NOMO-1 treated with dmso at 0.1 percent for 144 hours (cell line): Measurements from ENCODE around the gene PPP2R5A.
A peak's percentile ranks its signal among the peaks of the same experiment; 100 is the strongest.
"Not testable (repeated sequence)": the region's sequence is repeated elsewhere in the genome, so short reads cannot be mapped to it uniquely, and the experiment has no call there.

Experiments
- DNase-seq: peaks from one replicate; lab custom pipeline; 2025; ENCODE audit not compliant: unreplicated experiment; lab: John Stamatoyannopoulos, UW

PPP2R5A gene

DNA sequence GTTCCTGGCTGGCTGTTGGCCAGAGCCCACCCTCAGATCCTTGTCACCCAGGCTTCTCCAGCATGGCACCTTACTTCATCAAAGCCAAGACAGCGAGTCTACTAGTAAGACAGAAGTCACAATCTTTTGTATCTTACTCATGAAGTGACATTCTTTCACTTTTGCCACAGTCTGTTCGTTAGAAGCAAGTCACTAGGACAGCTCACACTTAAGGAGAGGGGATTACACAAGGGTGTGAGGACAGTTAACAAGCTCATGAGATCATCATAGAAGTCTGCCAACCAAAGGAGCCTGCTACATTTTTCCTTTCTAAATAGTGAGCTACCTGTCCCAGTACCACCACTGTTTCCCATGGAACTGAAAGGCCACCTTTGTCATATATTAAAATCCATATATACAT is 68.0 kb downstream of the PPP2R5A start:
- DNase-seq, result no peak

DNA sequence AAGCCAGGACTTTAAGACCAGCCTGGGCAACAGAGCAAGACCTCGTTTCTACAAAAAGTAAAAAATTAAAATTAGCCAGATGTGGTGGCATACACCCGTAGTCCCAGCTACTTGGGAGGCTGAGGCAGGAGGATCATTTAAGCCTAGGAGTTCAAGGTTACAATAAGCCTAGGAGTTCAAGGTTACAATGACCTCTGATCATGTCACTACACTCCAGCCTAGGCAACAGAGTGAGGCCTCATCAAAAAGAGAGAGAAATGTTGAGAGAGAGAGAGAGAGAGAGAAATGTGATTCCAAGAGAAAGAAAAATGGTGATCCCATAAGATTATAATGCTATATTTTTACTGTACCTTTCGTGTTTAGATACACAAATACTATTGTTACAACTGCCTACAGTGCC is 69.3 kb downstream of the PPP2R5A start:
- no peak for DNase-seq

DNA sequence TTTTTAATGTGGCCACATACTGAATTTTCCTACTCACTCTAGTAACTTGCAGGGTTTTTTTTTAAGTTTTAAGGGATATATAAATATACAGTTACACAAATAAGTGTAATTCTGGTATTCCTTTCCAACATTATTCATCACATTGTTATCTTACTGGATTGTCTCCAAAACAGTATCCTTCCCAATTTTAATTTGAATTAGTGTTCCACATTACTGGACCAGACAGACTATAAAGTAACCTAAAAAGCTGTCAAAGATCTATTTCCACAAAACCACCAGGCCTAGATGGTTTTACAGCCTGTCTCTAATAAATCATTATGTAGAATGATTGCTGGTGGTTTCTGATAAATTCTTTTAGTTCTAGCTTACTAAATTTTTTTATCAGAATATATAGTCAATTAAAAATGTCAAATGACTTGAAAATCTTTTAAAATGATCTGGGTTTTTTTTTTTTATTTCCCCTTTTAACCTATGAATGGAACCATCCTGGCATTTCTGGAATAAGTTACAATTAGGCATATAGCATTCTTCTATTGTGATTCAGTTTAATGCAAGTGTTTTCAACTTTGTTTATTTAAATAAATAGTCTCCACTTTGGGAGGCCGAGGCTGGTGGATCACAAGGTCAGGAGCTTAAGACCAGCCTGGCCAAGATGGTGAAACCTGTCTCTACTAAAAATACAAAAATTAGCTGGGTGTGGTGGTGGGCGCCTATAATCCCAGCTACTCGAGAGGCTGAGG is 70.2 kb downstream of the PPP2R5A start:
- no peak for DNase-seq

DNA sequence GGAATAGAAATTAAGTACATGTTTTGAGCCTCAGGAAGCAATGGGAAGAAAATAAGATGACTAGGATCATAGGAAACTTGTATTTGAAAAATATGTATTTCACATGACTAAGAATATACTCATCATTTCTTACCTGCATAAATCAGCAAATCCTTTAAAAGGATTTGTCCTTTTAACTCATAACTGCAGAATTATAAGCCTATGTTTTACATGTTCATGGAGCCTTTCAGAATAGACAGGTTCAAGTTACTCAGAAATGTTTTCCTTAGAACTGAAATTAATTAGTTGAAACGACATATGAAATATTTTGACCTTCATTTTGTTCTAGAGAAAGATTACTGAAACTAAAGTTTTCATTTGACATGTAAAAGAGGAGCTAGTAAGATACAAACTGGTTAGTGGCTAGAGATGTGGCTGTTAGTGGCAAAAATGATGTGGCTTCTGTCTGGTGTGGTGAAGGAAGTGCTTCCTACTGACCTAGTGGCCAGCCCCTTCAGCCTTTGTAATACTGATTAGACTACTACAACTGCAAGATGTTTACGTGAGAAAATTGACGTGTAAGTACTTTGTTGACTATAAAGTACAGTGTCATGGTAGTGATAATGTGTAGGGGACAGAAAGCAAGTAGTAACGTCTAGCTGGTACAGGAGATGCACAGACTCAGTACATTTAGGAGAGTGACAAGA is 74.7 kb downstream of the PPP2R5A start:
- DNase-seq, result no peak

DNA sequence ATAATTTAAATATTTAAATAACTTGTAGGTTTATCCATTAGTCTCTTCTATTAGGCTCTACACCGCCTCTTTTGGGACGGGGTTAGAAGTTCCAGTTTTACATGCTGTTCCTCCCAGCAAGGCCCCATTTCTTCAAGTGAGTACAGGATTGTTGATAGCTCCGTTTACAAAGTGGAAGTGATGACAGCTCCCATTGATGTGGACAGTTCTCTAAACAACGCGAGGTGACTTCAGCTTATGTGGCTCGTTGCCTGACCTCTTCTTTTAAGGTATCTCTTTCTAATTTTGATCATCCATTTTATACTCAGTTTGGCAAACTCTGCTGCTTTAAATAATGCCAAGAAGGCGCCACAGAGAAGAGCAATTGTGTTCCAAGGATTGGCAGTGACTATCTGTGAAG is 79.8 kb downstream of the PPP2R5A start:
- DNase-seq, result no peak

DNA sequence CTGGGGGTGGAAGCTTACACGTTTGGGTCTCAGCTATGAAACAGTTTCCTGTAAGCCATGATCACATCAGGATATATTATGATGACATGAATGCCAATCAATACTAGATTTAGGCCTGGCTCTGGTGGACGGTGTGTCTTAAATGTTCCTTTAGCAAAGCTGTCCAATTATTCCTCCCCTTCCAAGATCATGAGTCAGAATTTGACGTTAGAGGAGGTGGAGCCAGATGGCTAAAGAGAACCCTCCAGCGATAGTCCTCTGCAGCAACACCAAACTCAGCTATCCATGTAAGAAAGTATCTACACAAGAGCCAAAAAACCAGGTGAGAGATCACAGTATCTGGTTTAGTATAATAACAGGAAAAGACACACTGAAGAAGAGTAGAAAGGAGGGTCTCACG is 81.7 kb downstream of the PPP2R5A start:
- DNase-seq, result no peak

DNA sequence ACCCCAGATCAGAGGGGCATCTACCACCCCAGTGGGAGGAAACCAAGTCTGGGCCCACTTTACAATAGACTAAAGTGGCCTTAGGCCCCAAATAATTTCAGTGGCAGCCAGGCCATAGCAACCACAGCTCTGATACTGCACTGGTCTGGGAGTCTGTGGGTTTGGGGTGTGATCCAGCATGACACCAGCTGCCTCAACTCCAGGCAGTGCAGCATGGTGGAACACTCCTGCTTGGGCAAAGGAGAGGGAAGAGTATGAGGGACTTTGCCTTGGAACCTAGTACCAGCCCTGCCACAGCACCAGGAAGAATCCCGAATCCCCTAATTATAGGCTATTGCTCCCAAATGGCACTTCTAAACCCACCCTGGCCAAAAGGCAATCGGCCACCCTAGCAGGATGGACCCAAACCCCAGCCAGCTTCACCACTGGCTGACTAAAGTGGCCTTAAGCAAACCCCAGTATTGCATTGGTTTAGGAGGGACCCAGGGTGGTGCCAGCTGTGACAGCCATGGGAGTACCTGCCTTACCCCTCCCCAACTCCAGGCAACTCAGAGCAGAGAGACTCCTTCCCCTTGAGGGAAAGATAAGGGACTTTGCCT is 82.4 kb downstream of the PPP2R5A start:
- no peak for DNase-seq

DNA sequence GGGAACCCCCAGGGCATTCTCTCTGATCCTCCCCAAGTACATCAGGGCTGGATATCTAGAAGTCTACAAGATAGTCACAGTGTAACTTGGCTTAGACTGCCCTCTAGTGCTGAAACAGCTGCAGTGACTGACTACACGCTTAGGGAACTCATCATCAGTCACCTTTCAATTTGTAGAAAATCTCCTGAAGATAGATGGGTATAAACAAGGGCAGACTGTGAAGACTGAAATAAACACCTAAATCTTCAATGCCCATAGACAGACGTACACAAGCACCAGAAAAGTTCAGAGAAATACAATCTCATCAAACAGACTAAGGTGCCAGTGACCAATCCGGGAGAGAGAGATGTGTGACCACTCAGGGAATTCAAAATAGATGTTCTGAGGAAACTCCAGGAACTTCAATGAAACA is 82.9 kb downstream of the PPP2R5A start:
- DNase-seq, result peak; percentile 23

DNA sequence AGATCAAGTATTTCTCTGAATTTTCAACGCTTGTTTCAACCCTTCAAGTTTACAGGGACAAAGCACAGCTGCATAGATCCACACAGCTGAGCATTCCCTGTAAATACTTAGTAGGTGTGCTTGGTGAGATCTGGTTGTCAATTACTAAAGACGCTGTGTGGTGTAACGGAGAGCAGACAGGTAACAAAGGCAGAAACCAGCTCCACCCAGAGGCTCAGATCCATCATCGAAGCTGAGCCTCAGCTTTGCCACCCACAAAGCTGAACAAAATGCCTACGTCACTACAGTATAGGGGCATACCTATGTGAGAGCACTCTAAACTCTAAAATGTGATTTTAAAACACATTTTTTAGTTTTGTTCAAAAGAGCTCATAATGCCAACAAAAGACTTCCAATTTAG is 90.8 kb downstream of the PPP2R5A start:
- no peak for DNase-seq

DNA sequence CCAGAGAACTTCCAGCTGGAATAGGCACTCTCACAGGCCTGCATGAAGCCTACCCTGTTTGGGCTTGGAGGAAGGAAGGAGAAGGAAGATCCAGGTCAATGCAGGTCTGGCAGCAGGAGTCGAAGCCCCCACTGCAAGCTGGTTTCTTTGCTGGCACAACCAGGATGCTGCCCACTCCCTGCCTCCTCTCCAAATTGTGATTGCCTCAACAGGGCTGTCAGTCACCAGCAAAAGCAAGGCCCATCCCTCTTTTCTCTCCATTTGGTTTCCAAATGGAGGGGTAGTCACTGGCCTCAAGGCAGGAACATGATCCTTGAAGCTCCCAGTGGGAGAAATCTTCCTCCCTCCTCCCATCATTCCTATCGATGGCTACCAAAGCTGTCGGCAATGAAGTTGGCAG is 92.4 kb downstream of the PPP2R5A start:
- DNase-seq, result no peak

DNA sequence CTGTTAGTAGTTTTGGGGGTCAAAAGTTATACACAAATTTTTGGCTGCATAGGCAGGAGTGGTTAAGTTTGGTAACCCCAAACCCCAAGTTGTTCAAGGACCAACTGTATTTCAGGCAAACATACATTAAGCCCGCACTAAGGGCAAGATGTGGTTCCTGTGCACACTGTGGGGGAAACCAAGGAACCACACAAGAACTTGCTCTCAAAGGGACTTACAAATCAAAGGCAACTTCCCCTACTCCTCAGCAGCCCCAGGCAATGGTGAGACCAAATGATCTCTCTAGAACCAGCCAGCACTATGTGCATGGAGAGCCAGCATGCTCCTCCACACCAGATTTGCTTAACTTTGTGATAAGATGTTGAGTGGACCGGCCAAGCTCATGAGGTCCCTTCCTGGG is 94.2 kb downstream of the PPP2R5A start:
- DNase-seq, result no peak

DNA sequence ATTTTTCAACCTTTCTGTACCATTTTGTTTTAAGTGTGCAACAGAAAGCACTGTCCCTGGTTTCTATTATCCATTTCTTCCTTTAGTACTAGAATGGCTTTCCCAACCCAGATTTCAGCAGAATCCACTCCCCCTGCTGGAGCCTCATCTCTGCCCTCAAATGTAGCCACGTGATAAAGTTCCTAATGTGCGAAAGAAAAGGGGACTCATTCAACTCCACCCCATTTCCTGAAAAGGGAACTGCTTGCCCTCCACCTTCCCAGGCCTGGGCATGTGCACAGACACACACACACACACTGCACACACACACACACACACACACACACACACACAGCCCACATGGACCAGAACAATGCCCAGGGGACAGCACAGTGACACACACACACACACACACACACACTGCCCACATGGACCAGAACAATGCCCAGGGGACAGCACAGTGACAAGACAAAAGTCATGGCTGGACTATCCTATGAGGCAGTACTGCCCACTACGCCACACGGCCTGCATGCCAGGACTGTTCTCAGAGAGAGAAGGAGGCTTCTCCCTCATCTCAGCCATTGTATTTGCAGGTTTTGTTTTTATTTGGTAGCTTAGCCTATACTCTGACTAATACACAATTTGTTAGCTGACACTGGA is 96.3 kb downstream of the PPP2R5A start:
- no peak for DNase-seq

DNA sequence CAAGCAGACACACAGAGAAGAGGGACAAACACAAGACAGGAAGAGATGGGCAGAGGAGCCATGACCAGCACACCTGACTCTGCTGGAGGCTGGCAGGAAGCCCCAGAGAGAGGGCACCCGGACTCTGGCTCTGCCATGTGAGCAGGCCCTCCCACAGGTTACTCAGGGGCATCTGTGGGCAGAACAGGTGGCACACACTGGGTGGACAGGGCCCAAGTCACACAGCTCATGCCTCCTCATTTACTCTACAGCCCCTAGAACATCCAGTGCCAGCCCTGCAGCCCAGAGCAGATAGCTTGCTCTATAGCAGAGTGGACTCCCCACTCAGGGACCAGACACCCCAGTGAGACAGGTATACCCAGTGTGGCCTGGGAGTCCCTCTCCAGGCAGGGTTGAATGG is 100.8 kb downstream of the PPP2R5A start:
- no peak for DNase-seq

DNA sequence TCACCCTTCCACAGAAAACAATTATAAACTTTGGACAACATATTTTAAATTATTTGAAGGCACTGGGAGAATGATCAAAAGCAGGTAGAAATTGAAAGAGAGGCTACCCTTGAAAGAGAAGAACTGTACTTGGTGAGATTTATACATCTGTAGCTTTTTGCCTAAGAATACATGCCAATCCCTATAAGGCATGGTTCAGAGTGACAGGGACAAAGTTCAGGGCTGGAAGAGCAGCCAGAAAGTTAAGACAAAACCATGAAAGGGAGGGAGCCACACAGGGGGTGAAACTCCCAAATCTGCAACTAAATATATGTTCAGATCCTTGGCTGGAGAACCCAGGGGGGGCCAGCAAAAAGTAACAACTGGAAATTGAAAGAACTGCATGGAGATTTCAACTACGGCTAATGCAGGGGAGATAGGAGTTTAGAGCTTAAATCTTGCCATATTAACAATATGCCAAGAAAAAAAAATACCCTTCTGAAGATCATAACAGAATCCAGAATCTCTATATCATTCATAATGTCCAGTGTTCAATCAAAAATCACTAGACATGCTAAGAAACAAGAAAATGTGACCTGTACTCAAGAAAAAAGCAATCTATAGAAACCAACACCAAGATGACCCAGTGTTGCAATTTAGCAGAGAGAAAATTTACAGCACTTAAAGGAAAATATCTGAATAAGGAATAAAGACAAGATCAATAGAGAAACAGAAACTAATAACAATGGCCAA is 103.9 kb downstream of the PPP2R5A start:
- no peak for DNase-seq

DNA sequence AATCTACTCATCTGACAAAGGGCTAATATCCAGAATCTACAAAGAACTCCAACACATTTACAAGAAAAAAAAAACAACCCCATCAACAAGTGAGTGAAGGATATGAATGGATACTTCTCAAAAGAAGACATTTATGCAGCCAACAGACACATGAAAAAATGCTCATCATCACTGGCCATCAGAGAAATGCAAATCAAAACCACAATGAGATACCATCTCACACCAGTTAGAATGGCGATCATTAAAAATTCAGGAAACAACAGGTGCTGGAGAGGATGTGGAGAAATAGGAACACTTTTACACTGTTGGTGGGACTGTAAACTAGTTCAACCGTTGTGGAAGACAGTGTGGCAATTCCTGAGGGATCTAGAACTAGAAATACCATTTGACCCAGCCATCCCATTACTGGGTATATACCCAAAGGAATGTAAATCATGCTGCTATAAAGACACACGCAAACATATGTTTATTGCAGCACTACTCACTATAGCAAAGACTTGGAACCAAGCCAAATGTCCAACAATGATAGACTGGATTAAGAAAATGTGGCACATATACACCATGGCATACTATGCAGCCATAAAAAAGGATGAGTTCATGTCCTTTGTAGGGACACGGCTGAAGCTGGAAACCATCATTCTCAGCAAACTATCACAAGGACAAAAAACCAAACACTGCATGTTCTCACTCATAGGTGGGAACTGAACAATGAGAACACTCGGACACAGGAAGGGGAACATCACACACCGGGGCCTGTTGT is 110.6 kb downstream of the PPP2R5A start:
- DNase-seq, result not testable (repeated sequence)

DNA sequence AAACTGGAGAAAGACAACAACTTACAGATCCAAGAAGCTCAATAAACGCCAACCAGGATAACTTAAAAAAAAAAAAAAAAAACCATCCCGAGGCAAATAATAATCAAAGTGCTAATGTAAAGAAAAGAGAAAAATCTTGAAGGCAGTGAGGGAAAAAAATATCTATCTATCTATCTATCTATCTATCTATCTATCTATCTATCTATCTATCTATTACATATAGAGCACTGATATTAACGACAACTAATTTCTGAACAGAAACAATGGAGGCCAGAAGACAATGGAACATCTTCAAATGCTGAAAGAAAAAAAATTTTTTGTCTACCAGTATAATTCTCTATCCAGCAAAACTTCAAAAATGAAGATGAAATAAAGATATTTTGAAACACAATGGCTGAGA is 111.4 kb downstream of the PPP2R5A start:
- no peak for DNase-seq

DNA sequence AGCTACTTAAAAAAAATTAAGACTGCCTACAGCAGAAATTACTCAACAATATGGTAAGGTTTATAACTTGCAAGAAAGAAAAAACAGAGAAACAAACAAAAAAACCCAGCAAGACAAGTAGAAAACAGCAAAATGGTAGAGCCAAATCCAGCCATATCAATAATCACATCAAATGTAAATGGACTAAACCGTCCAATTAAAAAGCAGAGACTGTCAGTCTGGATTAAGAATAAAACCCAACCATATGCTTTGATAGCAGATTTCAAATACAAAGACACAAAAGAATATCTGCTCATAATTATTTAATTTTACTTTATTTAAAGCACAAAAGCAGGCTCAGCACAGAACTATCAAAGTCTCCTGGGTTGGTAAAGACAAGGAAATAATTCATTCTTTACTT is 112.0 kb downstream of the PPP2R5A start:
- no peak for DNase-seq

DNA sequence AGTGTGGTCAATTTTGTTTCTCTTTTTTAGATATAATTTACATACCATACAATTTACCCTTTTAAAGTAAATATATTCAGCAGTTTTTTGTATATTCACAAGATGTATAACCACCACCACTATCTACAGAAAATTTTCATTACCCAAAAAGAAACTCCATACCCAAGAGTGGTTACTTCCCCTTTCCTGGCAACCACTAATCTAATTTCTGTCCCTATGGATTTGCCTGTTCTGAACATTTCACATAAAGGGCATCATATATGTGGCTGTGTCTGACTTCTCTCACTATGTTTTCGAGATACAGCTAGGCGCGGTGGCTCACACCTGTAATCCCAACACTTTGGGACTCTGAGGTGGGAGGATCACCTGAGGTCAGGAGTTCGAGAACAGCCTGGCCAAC is 115.8 kb downstream of the PPP2R5A start:
- no peak for DNase-seq

DNA sequence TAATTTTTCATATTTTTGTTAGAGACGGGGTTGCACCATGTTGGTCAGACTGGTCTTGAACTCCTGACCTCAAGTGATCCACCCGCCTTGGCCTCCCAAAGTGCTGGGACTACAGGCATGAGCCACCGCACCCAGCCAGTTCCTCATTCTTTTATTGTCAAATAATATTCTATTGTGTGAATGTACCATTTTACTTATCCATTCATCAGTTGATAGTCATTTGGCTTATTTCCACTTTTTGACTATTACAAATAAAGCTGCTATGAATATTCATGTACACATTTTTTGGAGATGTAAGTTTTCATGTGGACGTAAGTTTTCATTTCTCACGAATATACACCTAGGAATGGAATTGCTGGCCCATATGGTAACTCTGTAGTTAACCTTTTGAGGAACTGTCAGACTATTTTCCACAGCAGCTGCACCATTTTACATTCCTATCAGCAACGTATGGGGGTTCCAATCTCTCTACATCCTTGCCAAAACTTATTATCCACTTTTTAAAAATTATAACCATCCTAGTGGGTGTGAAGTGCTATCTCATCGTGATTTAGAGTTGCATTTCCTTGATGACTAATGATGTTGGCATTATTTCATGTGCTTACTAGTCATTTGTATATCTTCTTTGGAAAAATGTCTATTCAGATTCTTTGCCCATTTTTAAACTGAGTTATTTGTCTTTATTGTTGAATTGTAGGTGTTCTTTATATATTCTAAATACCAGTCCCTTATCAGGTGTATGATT is 116.8 kb downstream of the PPP2R5A start:
- DNase-seq, result no peak
